Neuron (in vitro differentiated cells): ENCODE data around the gene DCUN1D2.
A peak's percentile ranks its signal among the peaks of the same experiment; 100 is the strongest.

ENCODE experiments used
- H2AFZ ChIP-seq: one replicate; pipeline ENCODE4 v1.6.1; 2013; ENCODE audit warnings: low read depth, mild to moderate bottlenecking, inconsistent platforms, low read length, moderate library complexity
- H3K27me3 ChIP-seq: one replicate; pipeline ENCODE4 v1.6.1; 2013; ENCODE audit warnings: low read length; ENCODE audit not compliant: insufficient read depth
- H3K36me3 ChIP-seq: one replicate; pipeline ENCODE4 v1.6.1; 2013; ENCODE audit warnings: low read length; ENCODE audit not compliant: insufficient read depth
- H3K4me1 ChIP-seq: one replicate; pipeline ENCODE4 v1.6.1; 2013; ENCODE audit warnings: low read length; ENCODE audit not compliant: insufficient read depth
- H3K4me3 ChIP-seq: 2 replicates; pipeline ENCODE4 v1.5.1; 2013; ENCODE audit warnings: mild to moderate bottlenecking, low read length, moderate library complexity
- H3K9me3 ChIP-seq: one replicate; pipeline ENCODE4 v1.6.1; 2013; ENCODE audit warnings: low read length

DCUN1D2 gene

GRCh38 chr13:113490496-113491417 is at the start of gene DCUN1D2:
TSS of gene DCUN1D2 (minus strand) at chr13:113490711. CDS start at chr13:113490669, 42 bp downstream.
- H2AFZ ChIP-seq: peak within 1 kb of the TSS; percentile 39

GRCh38 chr13:113539822-113540221 is 49.3 kb upstream of the DCUN1D2 start:
- H3K4me1 ChIP-seq: no peaks in the 10 kb centered on the region
- no peaks in the 10 kb centered on the region for H3K27me3 ChIP-seq
- H2AFZ ChIP-seq: no peak overlapping the region
- H3K36me3 ChIP-seq: peaks cover 42% of the 10 kb centered on the region
- no peak overlapping the region for H3K4me3 ChIP-seq
- peaks cover 30% of the 10 kb centered on the region for H3K9me3 ChIP-seq

More at GRCh38 chr13:113490496-113491417, at the start of gene DCUN1D2:
- H3K4me3 ChIP-seq: peak within 1 kb of the TSS; percentile 59
- peaks cover 5% of the 10 kb centered on the region for H3K36me3 ChIP-seq
- H3K27me3 ChIP-seq: no peaks in the 10 kb centered on the region
- H3K4me1 ChIP-seq: peaks cover 28% of the 10 kb centered on the region
- no peaks in the 10 kb centered on the region for H3K9me3 ChIP-seq

DNA sequence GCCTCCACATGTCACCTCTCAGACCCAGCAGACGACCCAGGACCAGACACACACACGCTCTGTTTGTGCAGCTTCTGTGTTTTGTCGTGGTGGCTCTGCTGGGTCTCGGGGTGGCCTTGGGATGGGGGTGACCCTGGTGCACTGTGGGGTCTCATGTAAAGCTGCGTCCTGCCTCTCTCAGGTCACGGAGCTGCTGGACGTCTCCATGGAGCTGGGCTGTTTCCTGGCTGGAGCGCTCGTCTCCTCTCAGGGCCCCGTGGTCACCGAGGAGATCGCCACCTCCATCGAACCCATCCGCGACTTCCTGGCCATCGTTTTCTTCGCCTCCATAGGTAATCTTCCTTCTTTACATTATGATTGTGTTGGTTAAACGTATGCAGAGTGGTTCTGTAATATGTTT is 48.7 kb upstream of the DCUN1D2 start:
- Histone ChIP-seq H3K36me3 (peaks cover 42% of the 10 kb centered on the region), H2AFZ (no peak overlapping the region), H3K9me3 (peaks cover 30% of the 10 kb centered on the region), H3K4me1 (no peaks in the 10 kb centered on the region), H3K4me3 (no peak overlapping the region), H3K27me3 (no peaks in the 10 kb centered on the region)

GRCh38 chr13:113538689-113539058 is 48.2 kb upstream of the DCUN1D2 start:
- no peaks in the 10 kb centered on the region for H3K27me3 ChIP-seq
- peaks cover 27% of the 10 kb centered on the region for H3K9me3 ChIP-seq
- H3K36me3 ChIP-seq: peaks cover 42% of the 10 kb centered on the region
- no peaks in the 10 kb centered on the region for H3K4me1 ChIP-seq
- H2AFZ ChIP-seq: no peak overlapping the region
- H3K4me3 ChIP-seq: no peak overlapping the region

DNA sequence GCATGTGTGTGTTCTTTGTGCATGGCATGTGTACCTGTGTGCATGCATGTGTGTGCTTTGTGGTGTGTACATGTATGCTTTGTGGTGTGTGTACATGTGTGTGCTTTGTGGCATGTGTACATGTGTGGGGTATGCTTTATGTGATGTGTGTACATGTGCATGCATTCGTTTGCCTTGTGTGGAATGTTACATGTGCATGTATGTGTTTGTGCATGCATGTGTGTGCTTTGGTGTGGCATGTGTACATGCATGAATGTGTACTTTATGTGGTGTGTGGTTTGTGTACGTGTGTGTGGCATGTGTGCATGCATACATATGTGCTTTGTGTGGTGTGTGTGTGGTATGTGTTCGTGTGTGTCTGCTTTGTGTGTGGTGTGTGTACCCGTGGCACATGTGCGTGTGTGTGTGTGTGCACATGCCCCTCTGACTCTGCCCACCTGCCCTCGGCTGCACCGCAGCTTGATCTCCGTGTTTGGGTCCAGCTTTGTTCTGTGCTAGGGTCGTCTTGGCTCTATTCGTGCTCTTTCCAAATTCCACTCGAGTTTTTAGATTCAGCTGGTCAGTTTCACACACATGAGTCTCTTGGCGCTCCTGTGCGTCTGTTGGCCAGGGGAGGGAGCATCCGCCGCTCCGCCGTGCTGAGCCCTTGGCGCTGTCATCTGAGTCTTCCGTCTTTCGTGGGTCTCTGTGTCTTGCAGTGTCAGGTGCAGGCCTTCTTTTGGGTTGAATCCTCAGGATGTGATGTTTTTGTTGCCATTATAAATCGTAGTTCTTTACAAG is 47.6 kb upstream of the DCUN1D2 start:
- no peak overlapping the region for H3K4me3 ChIP-seq
- H2AFZ ChIP-seq: no peak overlapping the region
- H3K9me3 ChIP-seq: peaks cover 27% of the 10 kb centered on the region
- H3K4me1 ChIP-seq: no peaks in the 10 kb centered on the region
- no peaks in the 10 kb centered on the region for H3K27me3 ChIP-seq
- peaks cover 45% of the 10 kb centered on the region for H3K36me3 ChIP-seq

GRCh38 chr13:113537205-113537604 is 46.7 kb upstream of the DCUN1D2 start:
- H3K4me3 ChIP-seq: no peak overlapping the region
- H3K27me3 ChIP-seq: no peaks in the 10 kb centered on the region
- H3K9me3 ChIP-seq: peaks cover 22% of the 10 kb centered on the region
- peaks cover 43% of the 10 kb centered on the region for H3K36me3 ChIP-seq
- H3K4me1 ChIP-seq: no peaks in the 10 kb centered on the region
- no peak overlapping the region for H2AFZ ChIP-seq

DNA sequence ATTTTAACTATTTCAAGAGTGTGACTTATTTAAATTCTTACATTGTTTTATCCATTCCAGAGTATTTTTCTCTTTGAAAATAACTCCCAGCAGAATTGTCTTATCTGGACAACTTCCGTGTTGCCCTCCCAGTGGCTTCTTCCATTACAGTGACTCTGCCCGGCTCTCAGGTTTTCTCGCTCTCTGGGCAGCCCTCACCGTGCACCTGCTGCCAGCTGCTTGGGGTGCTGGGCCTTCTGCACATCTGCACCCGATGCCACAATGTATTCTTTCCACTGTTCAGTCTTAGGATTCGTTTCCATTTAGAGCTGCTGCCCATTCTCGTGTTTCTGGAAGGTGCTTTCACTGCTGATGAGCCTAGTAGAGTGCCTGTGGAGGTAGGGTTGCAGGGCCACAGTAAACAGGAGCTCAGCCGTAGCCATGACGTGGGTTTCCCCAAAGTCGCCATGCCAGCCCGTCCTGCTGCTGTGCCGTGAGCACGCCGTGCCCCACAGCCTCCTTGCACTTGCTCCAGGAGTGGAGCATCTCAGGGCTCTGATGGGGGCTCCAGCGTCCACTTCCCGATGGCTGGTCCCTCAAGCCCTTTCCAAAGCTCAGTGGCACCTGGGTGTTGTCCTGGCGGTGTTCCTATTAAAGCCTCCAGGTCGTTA is 46.1 kb upstream of the DCUN1D2 start:
- Histone ChIP-seq H2AFZ (no peak overlapping the region), H3K36me3 (peaks cover 49% of the 10 kb centered on the region), H3K27me3 (no peaks in the 10 kb centered on the region), H3K4me1 (no peaks in the 10 kb centered on the region), H3K9me3 (peaks cover 21% of the 10 kb centered on the region), H3K4me3 (no peak overlapping the region)

- H2AFZ ChIP-seq: no peak overlapping the region
- H3K4me3 ChIP-seq: no peak overlapping the region
- no peaks in the 10 kb centered on the region for H3K4me1 ChIP-seq
- H3K9me3 ChIP-seq: peaks cover 10% of the 10 kb centered on the region
- no peaks in the 10 kb centered on the region for H3K27me3 ChIP-seq
- peaks cover 44% of the 10 kb centered on the region for H3K36me3 ChIP-seq
Measured at GRCh38 chr13:113535381-113535781, 44.9 kb upstream of the DCUN1D2 start.

GRCh38 chr13:113534236-113534860 is 43.8 kb upstream of the DCUN1D2 start:
- H3K27me3 ChIP-seq: no peaks in the 10 kb centered on the region

GRCh38 chr13:113533161-113533840 is 42.8 kb upstream of the DCUN1D2 start:
- Histone ChIP-seq H3K36me3 (peaks cover 43% of the 10 kb centered on the region), H3K27me3 (no peaks in the 10 kb centered on the region), H3K4me1 (no peaks in the 10 kb centered on the region), H2AFZ (no peak overlapping the region), H3K4me3 (no peak overlapping the region), H3K9me3 (no peaks in the 10 kb centered on the region)

More at GRCh38 chr13:113534236-113534860, 43.8 kb upstream of the DCUN1D2 start:
- Histone ChIP-seq H3K9me3 (peaks cover 3% of the 10 kb centered on the region), H3K36me3 (peaks cover 41% of the 10 kb centered on the region), H3K4me3 (no peak overlapping the region), H3K4me1 (no peaks in the 10 kb centered on the region), H2AFZ (no peak overlapping the region)

GRCh38 chr13:113532156-113532806 is 41.8 kb upstream of the DCUN1D2 start:
- H3K4me3 ChIP-seq: no peak overlapping the region
- H3K36me3 ChIP-seq: peaks cover 38% of the 10 kb centered on the region
- no peak overlapping the region for H2AFZ ChIP-seq

More at GRCh38 chr13:113532156-113532806, 41.8 kb upstream of the DCUN1D2 start:
- no peaks in the 10 kb centered on the region for H3K27me3 ChIP-seq
- no peaks in the 10 kb centered on the region for H3K9me3 ChIP-seq
- H3K4me1 ChIP-seq: no peaks in the 10 kb centered on the region
